ENCODE data around the gene TLX2.

The TLX2 gene

DNA sequence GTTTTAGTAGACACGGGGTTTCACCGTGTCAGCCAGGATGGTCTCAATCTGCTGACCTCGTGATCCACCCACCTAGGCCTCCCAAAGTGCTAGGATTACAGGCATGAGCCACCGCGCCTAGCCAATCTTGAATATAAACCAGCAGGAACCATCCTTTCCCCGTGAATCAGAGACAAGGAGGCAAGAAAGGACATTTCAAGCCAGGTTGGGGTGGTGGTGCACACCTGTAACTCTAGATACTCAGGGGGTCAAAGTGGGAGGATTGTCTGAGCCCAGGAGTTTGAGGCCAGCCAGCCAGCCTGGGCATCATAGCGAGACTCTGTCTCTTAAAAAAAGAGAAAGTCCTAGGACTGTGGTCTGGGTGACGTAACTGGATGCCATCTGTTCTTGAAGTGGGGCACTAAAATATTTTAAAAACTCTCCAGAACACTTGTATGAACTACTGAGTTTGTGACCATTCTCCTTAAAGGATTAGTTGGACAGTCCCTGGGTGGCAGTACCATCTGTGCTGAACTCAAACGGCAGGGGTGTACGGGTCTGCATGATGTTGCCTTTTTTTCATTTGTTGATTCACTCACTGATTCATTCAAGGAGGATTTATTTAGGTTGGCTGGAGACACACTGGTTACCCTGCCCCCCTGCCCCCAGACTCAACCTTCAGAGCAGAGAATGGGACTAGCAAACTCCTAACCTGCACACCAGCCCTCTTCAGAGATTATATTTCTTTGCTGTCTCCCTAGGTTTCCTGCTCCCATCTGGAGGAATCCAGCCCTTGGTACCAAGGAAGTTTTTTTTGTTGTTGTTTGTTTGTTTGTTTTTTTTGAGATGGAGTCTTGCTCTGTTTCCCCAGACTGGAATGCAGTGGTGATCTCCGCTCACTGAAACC is 2.9 kb upstream of the TLX2 start:
- no peak for DNase-seq (ENCODE audit: low read depth)

DNA sequence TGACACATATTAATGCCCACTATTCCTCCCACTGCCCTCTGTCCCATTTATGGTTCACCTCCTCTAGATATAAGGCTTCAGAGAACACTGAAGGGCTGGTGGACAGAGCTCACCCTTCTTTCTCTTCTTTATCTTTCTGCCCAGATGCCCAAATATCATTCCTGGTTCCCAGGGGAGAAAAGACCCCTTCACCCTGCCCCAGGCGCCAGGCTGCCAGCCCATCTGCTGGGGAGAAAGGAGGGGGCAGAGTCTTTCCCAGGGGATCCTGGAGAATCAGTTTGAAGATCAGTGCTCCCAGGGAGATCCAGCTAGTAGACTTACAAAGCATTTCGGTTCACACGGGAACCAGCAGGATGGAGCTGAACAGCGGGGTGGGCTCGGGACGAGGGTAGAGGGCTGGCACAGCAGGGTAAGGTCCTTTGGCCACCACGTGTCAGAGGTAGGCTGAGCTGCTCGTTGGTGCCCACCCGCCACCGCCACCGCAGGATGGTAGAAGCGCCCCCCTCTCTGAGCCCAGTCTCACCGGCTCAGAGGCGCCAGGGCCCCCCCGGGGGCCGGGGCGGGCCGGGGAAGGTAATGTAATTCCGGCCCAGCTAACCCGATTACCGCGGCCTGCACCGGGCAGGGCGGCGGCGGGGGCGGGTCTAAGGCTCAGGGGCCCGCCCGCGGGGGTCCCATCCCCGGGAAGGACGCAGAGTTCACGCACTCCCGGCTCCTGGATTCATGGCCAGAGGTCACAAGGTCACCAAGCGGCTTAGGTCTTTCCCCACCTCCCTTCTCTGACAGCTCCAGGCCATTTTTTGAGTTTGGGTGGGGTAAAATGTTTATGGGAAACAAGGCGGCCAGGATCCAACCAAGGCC is 1.3 kb upstream of the TLX2 start:
- DNase-seq (ENCODE audit: low read depth) = no peak

DNA sequence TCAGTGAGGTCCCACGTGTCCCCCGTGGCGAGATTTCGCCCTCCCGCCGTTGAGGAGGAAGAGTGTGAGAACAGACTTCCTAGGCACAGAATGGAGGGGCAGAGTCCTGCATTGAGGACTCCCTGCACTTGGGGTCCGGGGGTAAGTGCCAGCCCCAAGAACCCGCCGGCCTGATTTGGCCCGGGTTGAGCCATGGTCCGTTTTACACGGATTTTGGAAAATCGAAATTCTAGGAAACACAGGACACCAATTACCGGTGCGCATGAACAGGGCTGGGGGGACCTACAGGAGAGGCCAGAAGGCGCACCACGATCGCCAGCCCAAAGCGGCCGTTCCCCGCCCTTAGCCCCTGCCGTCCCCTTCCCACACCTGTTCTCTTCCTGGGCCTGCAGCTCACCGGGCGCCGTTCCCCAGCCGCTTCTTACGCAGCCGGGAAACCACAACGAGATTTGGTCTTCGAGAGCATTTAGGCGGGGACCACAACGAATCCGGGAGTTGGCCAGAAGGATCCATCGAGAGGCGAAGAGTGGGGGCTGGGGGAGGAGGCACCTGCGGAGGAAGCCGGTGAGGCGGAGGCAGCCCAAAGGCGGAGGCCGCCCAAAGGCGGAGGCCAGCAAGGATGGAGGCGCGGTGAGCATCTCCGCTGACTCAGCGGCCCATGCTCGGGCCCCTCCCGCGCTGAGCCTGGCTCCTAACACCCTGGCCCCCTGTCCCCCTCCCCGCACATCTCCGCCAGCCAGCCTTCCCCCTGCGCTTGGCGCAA is 464 bp upstream of the TLX2 start:
- no peak for DNase-seq (ENCODE audit: low read depth)

DNA sequence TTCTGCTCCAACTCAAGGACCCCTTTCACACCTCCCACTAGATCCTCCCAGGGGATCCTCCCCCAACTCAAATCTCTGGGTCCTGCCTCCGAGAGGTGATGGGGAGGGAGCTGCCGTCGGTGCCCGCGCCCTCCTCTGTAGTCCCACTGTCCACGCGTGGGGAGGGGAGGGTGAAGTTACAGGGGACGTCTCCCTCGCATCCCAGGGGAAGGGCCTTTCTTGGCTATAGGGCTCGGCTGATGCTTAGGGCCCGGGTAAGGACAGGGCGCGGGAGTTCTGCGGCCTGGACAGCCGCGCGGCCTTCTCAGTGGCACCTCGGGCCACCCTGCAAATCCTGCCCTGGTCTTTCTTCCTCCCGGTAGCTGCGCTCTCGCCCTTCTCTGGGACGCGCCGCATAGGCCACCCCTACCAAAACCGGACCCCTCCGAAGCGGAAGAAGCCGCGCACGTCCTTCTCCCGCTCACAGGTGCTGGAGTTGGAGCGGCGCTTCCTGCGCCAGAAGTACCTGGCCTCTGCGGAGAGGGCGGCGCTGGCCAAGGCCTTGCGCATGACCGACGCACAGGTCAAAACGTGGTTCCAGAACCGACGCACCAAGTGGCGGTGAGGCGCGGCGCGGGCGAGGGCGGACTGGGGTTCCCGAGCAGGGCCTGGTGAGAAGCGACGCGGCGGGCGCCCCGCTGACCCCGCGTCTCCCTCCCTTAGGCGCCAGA is 1.2 kb downstream of the TLX2 start:
- no peak for DNase-seq (ENCODE audit: low read depth)

DNA sequence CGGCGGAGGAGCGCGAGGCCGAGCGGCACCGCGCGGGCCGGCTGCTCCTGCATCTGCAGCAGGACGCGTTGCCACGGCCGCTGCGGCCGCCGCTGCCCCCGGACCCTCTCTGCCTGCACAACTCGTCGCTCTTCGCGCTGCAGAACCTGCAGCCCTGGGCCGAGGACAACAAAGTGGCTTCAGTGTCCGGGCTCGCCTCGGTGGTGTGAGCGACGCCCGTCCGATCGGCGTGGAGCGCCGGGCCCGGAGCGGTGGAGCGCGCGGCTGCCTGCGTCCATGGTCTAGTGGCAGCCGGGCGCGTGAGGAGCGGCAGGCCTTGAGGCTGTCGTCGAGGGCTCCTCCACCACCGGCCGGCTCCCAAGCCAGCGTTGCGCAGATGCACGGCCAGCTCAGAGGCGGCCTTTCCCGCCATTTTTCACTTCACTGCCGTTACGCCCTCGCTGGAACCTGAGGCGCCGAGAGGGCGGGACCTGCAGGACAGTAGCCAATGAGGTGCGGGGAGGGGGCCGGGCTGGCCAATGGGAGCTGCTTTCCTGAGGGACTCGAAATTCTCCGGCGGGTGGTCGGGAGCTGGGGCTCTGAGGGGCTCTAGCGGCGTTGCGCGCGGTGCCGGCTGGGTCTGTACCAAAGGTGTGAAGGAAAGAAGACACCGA is 1.9 kb downstream of the TLX2 start:
- peak; percentile 66 for DNase-seq (ENCODE audit: low read depth)

DNA sequence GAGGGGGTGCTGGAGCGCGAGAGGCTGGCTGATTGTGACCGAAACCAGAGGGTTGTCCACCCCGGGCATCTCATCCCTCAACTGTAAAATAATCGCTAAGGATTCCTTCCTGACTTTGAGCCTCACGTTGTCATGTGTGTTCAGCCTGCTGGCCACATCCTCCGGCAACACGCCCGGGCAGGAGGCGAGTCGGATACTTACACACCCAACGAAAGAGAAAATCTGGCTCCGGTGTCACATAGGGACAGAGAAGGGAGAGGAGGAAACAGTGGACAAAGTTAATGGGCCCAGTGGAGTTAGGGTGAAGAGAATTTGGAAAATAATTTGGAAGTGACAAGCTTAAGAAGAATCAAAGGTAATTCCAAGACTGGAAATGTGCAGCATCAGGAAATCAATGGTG is 2.4 kb downstream of the TLX2 start:
- no peak for DNase-seq (ENCODE audit: low read depth)

DNA sequence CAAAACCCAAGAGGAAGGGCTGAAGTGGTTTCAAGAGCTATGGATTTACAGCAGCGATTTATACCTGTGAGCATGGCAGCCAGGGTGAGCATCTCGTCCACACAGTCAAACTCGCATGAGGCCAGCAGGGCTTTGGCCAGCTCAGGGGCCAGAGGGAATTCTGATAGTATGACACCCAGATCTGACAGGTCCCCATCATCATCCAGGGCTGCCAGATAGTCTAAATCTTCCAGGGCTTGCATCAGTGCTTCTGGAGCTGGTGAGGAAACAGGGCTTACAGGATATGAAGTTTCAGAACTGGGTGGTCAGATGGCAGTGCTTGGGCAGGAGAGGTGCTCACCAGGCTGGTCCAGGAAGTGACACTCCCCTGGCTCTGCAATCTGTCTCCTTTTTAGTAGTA is 8.3 kb downstream of the TLX2 start:
- no peak for DNase-seq (ENCODE audit: low read depth)

GRCh38 chr2:74524005-74524404 is 9.8 kb downstream of the TLX2 start:
- DNase-seq (ENCODE audit: low read depth) = no peak

DNA sequence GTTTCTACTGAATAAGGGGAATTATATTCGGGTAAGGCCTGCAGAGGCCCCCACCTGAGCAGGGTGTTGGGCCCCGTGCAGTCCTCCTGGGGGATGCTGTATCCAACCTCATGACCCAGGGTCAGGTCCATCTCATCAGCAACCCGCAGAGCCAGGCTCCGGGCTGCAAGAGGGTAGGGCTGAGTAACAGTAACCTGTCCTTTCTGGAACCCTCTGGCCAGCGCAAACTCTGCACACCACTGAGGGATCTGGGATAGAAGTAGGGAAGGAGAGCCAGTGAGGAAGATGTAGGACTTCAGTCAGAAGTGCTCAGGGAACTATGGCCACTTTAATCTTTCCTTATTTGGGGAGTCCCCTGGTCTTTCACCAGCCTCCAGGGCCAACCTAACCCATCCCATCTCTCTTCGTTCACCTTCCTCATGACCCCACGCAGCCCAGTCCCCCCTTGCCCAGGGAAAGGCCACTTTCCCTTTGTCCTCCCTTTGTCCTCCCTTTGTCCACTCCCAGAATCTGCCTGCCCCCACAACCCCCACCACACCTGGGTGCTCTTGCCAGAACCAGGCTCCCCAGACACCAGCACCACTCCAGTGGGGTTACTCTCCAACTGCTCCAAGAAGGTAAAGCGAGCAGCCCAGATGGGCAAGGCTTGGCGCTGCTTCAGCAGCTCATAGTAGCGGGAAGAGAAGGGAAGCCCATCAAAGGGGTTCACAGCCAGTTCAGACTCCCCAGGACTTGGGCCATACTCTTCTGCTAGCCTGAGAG is 10.9 kb downstream of the TLX2 start:
- no peak for DNase-seq (ENCODE audit: low read depth)

DNA sequence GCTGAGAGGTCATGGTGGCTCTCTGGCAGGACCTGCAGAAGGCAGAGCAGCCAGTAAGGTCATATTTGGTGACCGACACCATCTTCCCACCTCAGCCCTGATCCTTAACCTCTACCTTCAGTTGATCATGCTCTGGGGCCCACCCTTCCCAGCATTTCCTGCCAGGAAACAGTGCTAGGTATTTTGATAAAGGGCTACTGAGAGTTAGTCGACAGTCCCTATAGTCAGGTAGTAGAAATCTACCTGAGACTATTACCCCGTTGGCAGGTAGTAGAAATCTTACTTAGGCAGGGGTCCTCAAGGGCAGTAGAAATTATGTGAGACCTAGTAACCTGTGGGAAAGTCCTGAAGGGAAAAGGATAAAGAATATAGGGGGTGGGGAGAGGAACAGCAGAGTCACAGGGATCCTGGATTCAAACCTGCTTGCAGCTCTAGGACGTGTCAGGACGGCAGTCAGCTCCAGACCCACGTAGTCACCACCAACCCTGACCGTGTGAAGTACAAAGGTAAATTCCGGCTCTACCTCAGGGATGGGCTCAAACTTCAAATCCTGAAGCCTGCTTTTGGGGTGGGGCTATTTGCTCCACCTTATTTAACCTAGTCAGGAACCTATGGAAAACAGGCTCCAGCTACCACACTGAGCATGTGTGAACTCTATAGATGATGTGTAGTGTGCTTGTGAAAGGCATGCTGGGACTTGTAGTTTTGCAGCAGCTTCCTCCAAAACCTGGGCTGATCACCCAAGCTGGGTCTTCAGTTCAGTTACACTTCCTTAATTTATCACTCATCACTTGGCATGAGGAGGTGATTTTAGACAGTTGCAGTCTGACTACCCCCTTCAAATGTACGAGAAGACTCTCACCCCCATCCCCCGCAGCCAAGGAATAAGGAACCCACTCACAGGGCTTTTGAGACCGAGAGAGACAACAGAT is 11.7 kb downstream of the TLX2 start, which contains the start of gene DQX1:
DQX1 (minus strand) TSS at position 515 of the 932 bp plus-strand sequence; CDS start at position 13, 502 bp downstream.
- DNase-seq (ENCODE audit: low read depth) = no peak

DNA sequence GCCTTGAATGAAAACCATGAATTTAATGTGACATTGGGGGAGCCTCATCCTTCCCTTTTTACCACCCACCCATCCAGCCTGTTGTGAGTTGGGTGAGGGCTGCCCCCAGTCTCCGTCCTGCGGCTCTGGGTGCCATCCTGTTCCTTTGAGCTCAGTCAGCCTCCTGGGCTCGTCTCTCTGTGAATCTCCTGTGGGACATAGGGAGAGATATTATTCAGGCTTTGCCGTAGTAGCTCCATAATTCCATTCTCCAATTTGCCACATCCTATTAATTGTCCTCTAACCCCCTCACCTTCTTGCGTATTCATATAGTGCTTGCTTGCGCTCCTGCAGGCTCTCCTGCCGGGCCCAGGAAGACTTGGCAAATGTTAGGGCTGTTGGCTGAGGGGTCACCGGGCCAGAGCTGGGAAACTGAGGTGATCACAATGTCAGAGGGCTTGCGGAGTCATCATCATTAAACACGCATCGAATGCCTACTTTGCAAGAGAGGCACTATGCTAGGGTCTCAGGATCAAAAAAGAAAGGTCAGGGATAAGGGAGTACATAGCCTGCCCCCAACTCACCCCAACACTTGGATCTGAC is 12.5 kb downstream of the TLX2 start:
- DNase-seq (ENCODE audit: low read depth) = no peak

DNA sequence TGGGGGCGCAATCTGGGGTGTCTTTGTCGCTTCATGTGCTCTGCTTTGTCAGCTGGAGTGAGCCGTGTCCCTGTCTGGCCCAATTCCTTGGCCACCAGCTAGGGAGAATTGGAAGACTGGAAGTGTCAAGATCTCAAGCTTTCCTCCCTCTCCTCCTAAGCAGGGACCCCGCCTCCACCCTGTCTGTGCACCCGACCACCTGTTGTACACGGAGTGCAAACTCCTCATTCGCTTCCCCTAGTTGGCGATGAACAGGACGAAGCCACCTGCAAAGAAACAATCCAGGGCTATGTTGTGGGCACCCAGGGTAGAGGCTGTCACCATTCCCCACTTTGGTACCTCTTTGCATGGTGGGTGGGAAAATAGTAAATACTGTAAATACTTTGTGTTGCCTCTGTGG is 13.5 kb downstream of the TLX2 start:
- no peak for DNase-seq (ENCODE audit: low read depth)

DNA sequence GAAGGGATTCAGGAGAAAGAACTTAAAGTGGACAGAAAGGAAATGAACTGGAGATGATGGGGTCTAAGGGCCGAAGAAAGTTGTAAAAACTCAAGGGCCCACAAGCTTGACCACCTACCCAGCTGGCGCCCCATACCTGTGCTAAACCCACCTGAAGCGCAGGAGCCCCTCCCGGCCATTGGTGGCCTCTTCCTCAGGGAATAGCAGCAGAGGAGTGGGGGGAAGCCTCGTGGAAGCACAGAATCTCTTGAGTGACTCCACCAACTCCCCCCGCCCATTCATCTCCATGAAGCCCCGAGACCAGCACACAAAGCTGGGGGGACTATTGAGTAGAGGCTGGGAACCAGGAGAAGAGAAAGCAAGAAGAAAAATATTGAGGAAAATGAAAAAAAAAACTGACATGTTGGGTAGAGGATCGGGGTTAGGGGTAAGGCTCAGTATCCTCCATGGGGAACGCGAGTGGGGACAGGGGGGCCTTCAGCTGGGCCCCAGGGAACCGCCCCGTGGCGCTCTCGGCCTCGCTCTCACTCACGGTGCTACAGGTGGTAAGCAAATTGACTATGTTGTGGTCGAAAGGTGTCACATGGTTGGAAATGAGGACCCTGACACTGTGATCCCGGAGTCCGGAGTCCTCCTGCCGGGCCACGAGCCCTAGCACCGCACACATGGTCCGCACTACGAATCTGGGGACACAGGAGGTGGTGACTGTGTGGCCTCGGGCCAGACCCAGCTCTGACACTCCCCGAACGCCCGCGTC is 14.5 kb downstream of the TLX2 start:
- DNase-seq (ENCODE audit: low read depth) = no peak

DNA sequence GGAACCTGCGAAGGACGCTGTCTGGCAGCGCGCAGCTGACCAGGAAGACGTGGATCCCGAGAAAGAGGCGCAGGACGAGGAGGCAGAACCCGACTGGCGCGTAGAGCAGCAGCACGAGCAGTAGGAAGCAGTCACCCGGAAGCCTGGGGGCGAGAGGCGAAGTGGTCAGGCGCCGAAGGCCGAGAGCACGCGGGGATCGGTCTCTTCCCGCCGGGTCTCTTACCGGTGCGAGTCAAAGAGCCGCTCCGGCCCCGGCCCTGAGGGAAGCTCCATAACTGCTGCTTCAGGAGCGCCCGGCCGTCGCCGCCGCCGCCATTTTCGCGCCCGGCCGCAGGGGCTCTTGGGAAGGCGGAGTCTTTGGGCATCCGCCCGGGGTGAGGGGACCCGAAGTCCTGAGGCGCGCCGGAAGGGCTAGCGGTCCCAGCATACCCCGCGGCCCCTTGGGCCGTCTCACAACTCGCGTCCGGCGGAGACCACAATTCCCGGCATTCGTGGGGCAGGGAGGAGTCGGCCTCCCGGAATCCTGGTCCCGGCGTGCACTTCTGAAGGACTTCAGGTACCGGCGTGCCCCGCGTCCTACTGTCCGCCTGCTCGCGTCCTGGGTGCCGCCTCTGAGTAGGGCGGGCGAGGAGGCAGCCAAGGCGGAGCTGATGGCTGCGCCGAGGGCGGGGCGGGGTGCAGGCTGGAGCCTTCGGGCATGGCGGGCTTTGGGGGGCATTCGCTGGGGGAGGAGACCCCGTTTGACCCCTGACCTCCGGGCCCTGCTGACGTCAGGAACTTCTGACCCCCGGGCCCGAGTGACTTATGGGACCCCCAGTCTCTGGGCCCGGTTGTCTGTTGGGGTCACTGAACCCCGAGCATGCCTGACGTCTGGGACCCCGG is 15.3 kb downstream of the TLX2 start, which contains the start of the genes AUP1 and HTRA2:
AUP1 (minus strand) TSS at position 350 of the 882 bp plus-strand sequence; CDS start at position 273, 77 bp downstream.
HTRA2 (plus strand) TSS at position 577 of the 882 bp plus-strand sequence; CDS start at position 651, 74 bp downstream.
- peak; percentile 84 for DNase-seq (ENCODE audit: low read depth)

- DNase-seq (ENCODE audit: low read depth) = no peak
Observed at GRCh38 chr2:74530239-74531187, 16.3 kb downstream of the TLX2 start.

DNA sequence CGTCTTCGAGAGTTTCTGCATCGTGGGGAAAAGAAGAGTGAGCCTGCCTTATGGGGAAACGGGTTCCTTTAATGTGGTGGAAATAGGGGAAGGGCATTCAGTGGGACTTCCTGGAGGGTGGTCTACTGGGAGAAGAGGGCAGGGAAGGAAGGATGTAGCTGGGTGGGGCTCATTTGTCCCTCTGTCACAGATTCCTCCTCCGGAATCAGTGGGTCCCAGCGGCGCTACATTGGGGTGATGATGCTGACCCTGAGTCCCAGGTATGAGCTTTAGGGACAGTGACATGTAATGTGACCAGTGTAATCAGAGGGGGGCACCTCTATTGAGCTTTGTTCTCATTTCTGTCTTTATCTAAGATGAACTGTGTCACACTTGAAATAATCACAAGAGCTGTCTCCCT is 17.4 kb downstream of the TLX2 start:
- no peak for DNase-seq (ENCODE audit: low read depth)

Measured in activated T-helper 9 cell treated with anti-CD3 and anti-CD28 coated beads, Interleukin-2, amount 50 U/mL, for 16 hours (primary cell).